Measurements from ENCODE around the gene SORBS2.

Gene SORBS2

GRCh38 chr4:185654311-185654710, 157.7 kb downstream of the SORBS2 start:
- no peak overlapping the region for H3K4me3 ChIP-seq (ENCODE audit: insufficient read depth, low read depth, low read length, poor library complexity, severe bottlenecking)
- no peak for DNase-seq
- no peak overlapping the region for H3K27ac ChIP-seq (ENCODE audit: insufficient read depth, low read length, poor library complexity, severe bottlenecking)
- no peaks in the 10 kb centered on the region for H3K36me3 ChIP-seq (ENCODE audit: control insufficient read depth, insufficient read depth, low read length)
- H3K27me3 ChIP-seq (replicated peaks; ENCODE audit: control insufficient read depth, insufficient read depth, low read length, poor library complexity, severe bottlenecking): no peaks in the 10 kb centered on the region
- H3K4me1 ChIP-seq (ENCODE audit: control insufficient read depth, insufficient read depth, low read length, poor library complexity, severe bottlenecking): no peaks in the 10 kb centered on the region
- H3K9me3 ChIP-seq (ENCODE audit: control insufficient read depth, low read length): no peaks in the 10 kb centered on the region

GRCh38 chr4:185651851-185652250, 160.1 kb downstream of the SORBS2 start:
- Histone ChIP-seq H3K36me3 (ENCODE audit: control insufficient read depth, insufficient read depth, low read length) (no peaks in the 10 kb centered on the region), H3K4me1 (ENCODE audit: control insufficient read depth, insufficient read depth, low read length, poor library complexity, severe bottlenecking) (no peaks in the 10 kb centered on the region), H3K9me3 (ENCODE audit: control insufficient read depth, low read length) (no peaks in the 10 kb centered on the region), H3K27ac (ENCODE audit: insufficient read depth, low read length, poor library complexity, severe bottlenecking) (no peak overlapping the region), H3K27me3 (replicated peaks; ENCODE audit: control insufficient read depth, insufficient read depth, low read length, poor library complexity, severe bottlenecking) (no peaks in the 10 kb centered on the region), H3K4me3 (ENCODE audit: insufficient read depth, low read depth, low read length, poor library complexity, severe bottlenecking) (no peak overlapping the region)
- no peak for DNase-seq

- DNase-seq: no peak
- H3K9me3 ChIP-seq (ENCODE audit: control insufficient read depth, low read length): no peaks in the 10 kb centered on the region
- H3K36me3 ChIP-seq (ENCODE audit: control insufficient read depth, insufficient read depth, low read length): no peaks in the 10 kb centered on the region
- no peaks in the 10 kb centered on the region for H3K27me3 ChIP-seq (replicated peaks; ENCODE audit: control insufficient read depth, insufficient read depth, low read length, poor library complexity, severe bottlenecking)
- no peaks in the 10 kb centered on the region for H3K4me1 ChIP-seq (ENCODE audit: control insufficient read depth, insufficient read depth, low read length, poor library complexity, severe bottlenecking)
- no peak overlapping the region for H3K27ac ChIP-seq (ENCODE audit: insufficient read depth, low read length, poor library complexity, severe bottlenecking)
- H3K4me3 ChIP-seq (ENCODE audit: insufficient read depth, low read depth, low read length, poor library complexity, severe bottlenecking): no peak overlapping the region
Measured at GRCh38 chr4:185651137-185651677, 160.8 kb downstream of the SORBS2 start.

GRCh38 chr4:185648631-185649030, 163.4 kb downstream of the SORBS2 start:
- DNase-seq: no peak
- H3K27ac ChIP-seq (ENCODE audit: insufficient read depth, low read length, poor library complexity, severe bottlenecking): no peak overlapping the region
- H3K27me3 ChIP-seq (replicated peaks; ENCODE audit: control insufficient read depth, insufficient read depth, low read length, poor library complexity, severe bottlenecking): no peaks in the 10 kb centered on the region
- no peaks in the 10 kb centered on the region for H3K9me3 ChIP-seq (ENCODE audit: control insufficient read depth, low read length)
- H3K4me1 ChIP-seq (ENCODE audit: control insufficient read depth, insufficient read depth, low read length, poor library complexity, severe bottlenecking): no peaks in the 10 kb centered on the region
- H3K36me3 ChIP-seq (ENCODE audit: control insufficient read depth, insufficient read depth, low read length): no peaks in the 10 kb centered on the region
- no peak overlapping the region for H3K4me3 ChIP-seq (ENCODE audit: insufficient read depth, low read depth, low read length, poor library complexity, severe bottlenecking)

GRCh38 chr4:185645403-185645802, 166.6 kb downstream of the SORBS2 start:
- H3K27ac ChIP-seq (ENCODE audit: insufficient read depth, low read length, poor library complexity, severe bottlenecking): no peak overlapping the region
- no peaks in the 10 kb centered on the region for H3K9me3 ChIP-seq (ENCODE audit: control insufficient read depth, low read length)
- no peaks in the 10 kb centered on the region for H3K36me3 ChIP-seq (ENCODE audit: control insufficient read depth, insufficient read depth, low read length)
- no peak overlapping the region for H3K4me3 ChIP-seq (ENCODE audit: insufficient read depth, low read depth, low read length, poor library complexity, severe bottlenecking)
- H3K27me3 ChIP-seq (replicated peaks; ENCODE audit: control insufficient read depth, insufficient read depth, low read length, poor library complexity, severe bottlenecking): no peaks in the 10 kb centered on the region
- DNase-seq: no peak
- H3K4me1 ChIP-seq (ENCODE audit: control insufficient read depth, insufficient read depth, low read length, poor library complexity, severe bottlenecking): no peaks in the 10 kb centered on the region

GRCh38 chr4:185644408-185644807, 167.6 kb downstream of the SORBS2 start:
- Histone ChIP-seq H3K27me3 (replicated peaks; ENCODE audit: control insufficient read depth, insufficient read depth, low read length, poor library complexity, severe bottlenecking) (peaks cover 5% of the 10 kb centered on the region), H3K36me3 (ENCODE audit: control insufficient read depth, insufficient read depth, low read length) (no peaks in the 10 kb centered on the region), H3K4me3 (ENCODE audit: insufficient read depth, low read depth, low read length, poor library complexity, severe bottlenecking) (no peak overlapping the region), H3K9me3 (ENCODE audit: control insufficient read depth, low read length) (no peaks in the 10 kb centered on the region), H3K27ac (ENCODE audit: insufficient read depth, low read length, poor library complexity, severe bottlenecking) (no peak overlapping the region), H3K4me1 (ENCODE audit: control insufficient read depth, insufficient read depth, low read length, poor library complexity, severe bottlenecking) (no peaks in the 10 kb centered on the region)
- no peak for DNase-seq

GRCh38 chr4:185642907-185643306, 169.1 kb downstream of the SORBS2 start:
- Histone ChIP-seq H3K36me3 (ENCODE audit: control insufficient read depth, insufficient read depth, low read length) (no peaks in the 10 kb centered on the region), H3K9me3 (ENCODE audit: control insufficient read depth, low read length) (no peaks in the 10 kb centered on the region), H3K27ac (ENCODE audit: insufficient read depth, low read length, poor library complexity, severe bottlenecking) (no peak overlapping the region), H3K4me3 (ENCODE audit: insufficient read depth, low read depth, low read length, poor library complexity, severe bottlenecking) (no peak overlapping the region), H3K4me1 (ENCODE audit: control insufficient read depth, insufficient read depth, low read length, poor library complexity, severe bottlenecking) (no peaks in the 10 kb centered on the region), H3K27me3 (replicated peaks; ENCODE audit: control insufficient read depth, insufficient read depth, low read length, poor library complexity, severe bottlenecking) (peaks cover 5% of the 10 kb centered on the region)
- DNase-seq: no peak

- no peak for DNase-seq
- Histone ChIP-seq H3K27ac (ENCODE audit: insufficient read depth, low read length, poor library complexity, severe bottlenecking) (no peak overlapping the region), H3K4me3 (ENCODE audit: insufficient read depth, low read depth, low read length, poor library complexity, severe bottlenecking) (no peak overlapping the region), H3K36me3 (ENCODE audit: control insufficient read depth, insufficient read depth, low read length) (no peaks in the 10 kb centered on the region), H3K9me3 (ENCODE audit: control insufficient read depth, low read length) (no peaks in the 10 kb centered on the region), H3K4me1 (ENCODE audit: control insufficient read depth, insufficient read depth, low read length, poor library complexity, severe bottlenecking) (no peaks in the 10 kb centered on the region), H3K27me3 (replicated peaks; ENCODE audit: control insufficient read depth, insufficient read depth, low read length, poor library complexity, severe bottlenecking) (peaks cover 5% of the 10 kb centered on the region)
Measured at GRCh38 chr4:185640811-185641675, 171.0 kb downstream of the SORBS2 start.

GRCh38 chr4:185638548-185639301, 173.3 kb downstream of the SORBS2 start:
- Histone ChIP-seq H3K27me3 (replicated peaks; ENCODE audit: control insufficient read depth, insufficient read depth, low read length, poor library complexity, severe bottlenecking) (peaks cover 5% of the 10 kb centered on the region), H3K27ac (ENCODE audit: insufficient read depth, low read length, poor library complexity, severe bottlenecking) (no peak overlapping the region), H3K9me3 (ENCODE audit: control insufficient read depth, low read length) (no peaks in the 10 kb centered on the region), H3K4me1 (ENCODE audit: control insufficient read depth, insufficient read depth, low read length, poor library complexity, severe bottlenecking) (no peaks in the 10 kb centered on the region), H3K36me3 (ENCODE audit: control insufficient read depth, insufficient read depth, low read length) (no peaks in the 10 kb centered on the region), H3K4me3 (ENCODE audit: insufficient read depth, low read depth, low read length, poor library complexity, severe bottlenecking) (no peak overlapping the region)
- no peak for DNase-seq

- Histone ChIP-seq H3K27me3 (replicated peaks; ENCODE audit: control insufficient read depth, insufficient read depth, low read length, poor library complexity, severe bottlenecking) (peaks cover 5% of the 10 kb centered on the region), H3K4me3 (ENCODE audit: insufficient read depth, low read depth, low read length, poor library complexity, severe bottlenecking) (no peak overlapping the region), H3K4me1 (ENCODE audit: control insufficient read depth, insufficient read depth, low read length, poor library complexity, severe bottlenecking) (no peaks in the 10 kb centered on the region), H3K9me3 (ENCODE audit: control insufficient read depth, low read length) (no peaks in the 10 kb centered on the region), H3K36me3 (ENCODE audit: control insufficient read depth, insufficient read depth, low read length) (no peaks in the 10 kb centered on the region), H3K27ac (ENCODE audit: insufficient read depth, low read length, poor library complexity, severe bottlenecking) (no peak overlapping the region)
- no peak for DNase-seq
Measured at GRCh38 chr4:185638093-185638492, 173.9 kb downstream of the SORBS2 start.
